Measurements from ENCODE around the gene MMUT.
"Not testable (repeated sequence)": the region's sequence is repeated elsewhere in the genome, so short reads cannot be mapped to it uniquely, and the experiment has no call there.

Gene MMUT

GRCh38 chr6:49401063-49401462 is 62.0 kb downstream of the MMUT start:
- Histone ChIP-seq H3K27me3 (no peaks in the 10 kb centered on the region), H3K4me1 (no peaks in the 10 kb centered on the region), H3K9me3 (no peaks in the 10 kb centered on the region), H3K4me3 (no peak overlapping the region), H3K27ac (no peak overlapping the region), H3K36me3 (no peaks in the 10 kb centered on the region)
- no peak for TF ChIP-seq CTCF (IDR thresholded peaks at IDR 0.05)
- no peak for DNase-seq
- intact Hi-C loops (cut with DNase I; ENCODE audit: low total_unique reads), result no loop called here

GRCh38 chr6:49386667-49387508 is 76.2 kb downstream of the MMUT start:
- H3K36me3 ChIP-seq; H3K9me3 ChIP-seq; H3K4me3 ChIP-seq; H3K4me1 ChIP-seq; DNase-seq; H3K27me3 ChIP-seq; H3K27ac ChIP-seq; intact Hi-C loops (cut with DNase I; ENCODE audit: low total_unique reads): not testable (repeated sequence)

- no peak for TF ChIP-seq CTCF (IDR thresholded peaks at IDR 0.05)
These were observed 78.1 kb downstream of the MMUT start for GRCh38 chr6:49384904-49385303.

More at GRCh38 chr6:49384904-49385303, 78.1 kb downstream of the MMUT start:
- no peak for DNase-seq
- intact Hi-C loops (cut with DNase I; ENCODE audit: low total_unique reads), result no loop called here
- no peaks in the 10 kb centered on the region for H3K36me3 ChIP-seq
- no peak overlapping the region for H3K27ac ChIP-seq
- no peak overlapping the region for H3K4me3 ChIP-seq
- H3K4me1 ChIP-seq, result no peaks in the 10 kb centered on the region
- H3K27me3 ChIP-seq, result no peaks in the 10 kb centered on the region
- no peaks in the 10 kb centered on the region for H3K9me3 ChIP-seq
